HUES48 (cell line): ENCODE data around the gene SENP7.
"Not testable (repeated sequence)": the region's sequence is repeated elsewhere in the genome, so short reads cannot be mapped to it uniquely, and the experiment has no call there.

ENCODE experiments used
- H3K27ac ChIP-seq: one replicate; pipeline ENCODE4 v1.7.0; 2013; ENCODE audit warnings: low read depth, low read length, inconsistent platforms
- H3K27me3 ChIP-seq: 2 replicates; pipeline ENCODE4 v1.6.1; 2013; ENCODE audit warnings: mild to moderate bottlenecking, low read length; ENCODE audit not compliant: control insufficient read depth, insufficient read depth
- H3K36me3 ChIP-seq: 2 replicates; pipeline ENCODE4 v1.6.1; 2013; ENCODE audit warnings: low read length; ENCODE audit not compliant: control insufficient read depth, insufficient read depth
- H3K4me1 ChIP-seq: 2 replicates; pipeline ENCODE4 v1.6.1; 2013; ENCODE audit warnings: mild to moderate bottlenecking, low read length; ENCODE audit not compliant: control insufficient read depth, insufficient read depth
- H3K4me3 ChIP-seq: 2 replicates; pipeline ENCODE4 v1.5.1; 2013; ENCODE audit warnings: mild to moderate bottlenecking, low read depth, low read length
- H3K9ac ChIP-seq: 2 replicates; pipeline ENCODE4 v1.6.1; 2013; ENCODE audit warnings: mild to moderate bottlenecking, low read depth, low read length, moderate library complexity
- H3K9me3 ChIP-seq: 2 replicates; pipeline ENCODE4 v1.6.1; 2013; ENCODE audit warnings: low read length; ENCODE audit not compliant: control insufficient read depth, insufficient read depth

The SENP7 gene

GRCh38 chr3:101453961-101454360 is 59.1 kb downstream of the SENP7 start:
- Histone ChIP-seq H3K4me1 (no peaks in the 10 kb centered on the region), H3K27me3 (no peaks in the 10 kb centered on the region), H3K27ac (no peak overlapping the region), H3K9me3 (no peaks in the 10 kb centered on the region), H3K4me3 (no peak overlapping the region), H3K9ac (no peak overlapping the region), H3K36me3 (no peaks in the 10 kb centered on the region)

GRCh38 chr3:101438641-101439040 is 74.4 kb downstream of the SENP7 start:
- not testable (repeated sequence) for H3K4me1 ChIP-seq, H3K4me3 ChIP-seq, H3K27ac ChIP-seq, H3K27me3 ChIP-seq, H3K9ac ChIP-seq, H3K36me3 ChIP-seq
- H3K9me3 ChIP-seq = peaks cover 20% of the 10 kb centered on the region

GRCh38 chr3:101433652-101434051 is 79.4 kb downstream of the SENP7 start:
- Histone ChIP-seq H3K27ac (no peak overlapping the region), H3K4me3 (no peak overlapping the region), H3K9ac (no peak overlapping the region), H3K27me3 (no peaks in the 10 kb centered on the region), H3K9me3 (peaks cover 16% of the 10 kb centered on the region), H3K4me1 (no peaks in the 10 kb centered on the region), H3K36me3 (no peaks in the 10 kb centered on the region)

DNA sequence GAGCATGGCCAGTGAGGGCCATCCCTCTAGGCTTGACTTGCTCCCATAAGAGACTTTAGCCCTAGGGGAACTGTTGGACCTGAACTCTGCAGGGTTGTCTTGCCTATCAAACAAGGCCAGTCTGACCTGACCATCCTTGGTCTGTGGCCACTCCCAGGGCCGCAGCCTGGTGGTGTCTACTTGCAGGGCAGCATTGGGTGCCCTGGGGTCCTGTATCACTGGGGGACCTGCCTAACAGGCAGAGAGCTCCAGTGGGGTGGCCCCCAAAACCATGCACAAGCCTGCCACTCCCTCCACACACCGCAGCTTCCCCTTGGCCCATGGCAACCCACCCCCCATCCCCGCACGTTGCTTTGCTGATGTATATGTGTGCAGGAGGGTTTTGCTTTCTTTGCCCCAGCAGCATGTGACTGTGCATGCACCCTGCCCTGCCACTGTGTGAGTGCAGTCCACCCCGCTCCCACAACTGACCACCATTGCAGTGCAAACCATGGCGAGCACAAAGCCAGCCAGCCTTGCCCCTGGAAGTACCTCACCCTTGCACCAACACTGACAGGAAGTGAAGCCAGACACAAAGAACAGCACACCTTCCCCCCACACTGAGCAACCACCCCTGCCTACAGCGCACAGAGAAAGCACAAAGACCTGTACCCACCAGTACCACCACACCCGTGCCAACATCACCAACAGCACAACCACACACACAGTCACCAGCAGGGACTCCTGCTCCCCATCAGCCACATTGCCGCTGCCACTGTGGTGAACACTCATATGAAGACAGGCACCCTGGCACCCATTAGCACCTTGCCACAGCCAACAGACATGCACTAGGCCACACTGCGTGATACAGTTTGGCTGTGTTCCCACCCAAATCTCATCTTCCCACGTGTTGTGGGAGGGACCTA is 88.8 kb downstream of the SENP7 start:
- H3K27ac ChIP-seq = no peak overlapping the region
- no peaks in the 10 kb centered on the region for H3K4me1 ChIP-seq
- H3K27me3 ChIP-seq = no peaks in the 10 kb centered on the region
- no peak overlapping the region for H3K9ac ChIP-seq
- H3K9me3 ChIP-seq = 0 out of 2 replicates have a peak, but pooled peaks cover 2% of the 10 kb centered on the region
- H3K36me3 ChIP-seq = no peaks in the 10 kb centered on the region
- no peak overlapping the region for H3K4me3 ChIP-seq

DNA sequence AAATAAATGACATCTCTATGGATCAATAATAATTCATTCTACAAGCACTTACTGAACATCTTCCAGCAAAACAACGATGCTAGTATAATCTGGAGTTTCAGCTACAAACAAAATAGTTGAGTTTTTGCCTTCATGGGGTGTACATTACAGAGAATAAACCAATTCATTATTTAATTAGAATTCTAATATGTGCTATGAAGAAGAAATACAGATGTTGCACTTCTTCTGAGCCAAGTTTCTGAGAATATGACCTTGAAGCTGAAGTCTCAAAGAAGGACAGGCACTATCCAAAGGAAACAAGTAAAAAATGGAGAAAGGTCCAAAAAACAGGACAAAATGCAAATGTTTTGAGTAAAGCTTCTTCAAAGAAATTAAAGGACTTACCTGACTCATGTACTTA is 94.2 kb downstream of the SENP7 start:
- H3K9me3 ChIP-seq = 0 out of 2 replicates have a peak, but pooled peaks cover 2% of the 10 kb centered on the region

DNA sequence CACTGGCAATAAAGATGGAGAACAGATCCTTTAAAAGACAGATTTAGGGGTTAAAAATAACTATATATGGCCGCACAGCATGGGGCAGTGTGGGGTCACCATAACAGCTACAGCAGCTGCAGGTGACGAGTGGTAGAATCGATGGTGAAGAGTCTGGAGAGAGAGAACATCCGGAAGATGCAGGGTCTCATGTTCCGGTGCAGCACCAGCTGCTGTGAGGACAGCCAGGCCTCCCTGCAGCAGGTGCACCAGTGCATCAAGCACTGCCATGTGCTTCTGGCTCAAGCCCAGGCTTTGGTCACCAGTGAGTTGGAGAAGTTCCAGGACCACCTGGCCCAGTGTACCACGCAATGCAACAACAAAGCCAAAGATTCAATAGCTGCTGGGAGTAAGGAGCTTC is 98.9 kb downstream of the SENP7 start:
- Histone ChIP-seq H3K9ac (no peak overlapping the region), H3K27me3 (no peaks in the 10 kb centered on the region), H3K27ac (no peak overlapping the region), H3K4me1 (peaks cover 7% of the 10 kb centered on the region; the same call in 1 of the 2 replicates), H3K36me3 (no peaks in the 10 kb centered on the region), H3K4me3 (no peak overlapping the region), H3K9me3 (no peaks in the 10 kb centered on the region)

More for the DNA sequence above, 94.2 kb downstream of the SENP7 start:
- Histone ChIP-seq H3K27ac (no peak overlapping the region), H3K4me1 (no peaks in the 10 kb centered on the region), H3K27me3 (no peaks in the 10 kb centered on the region), H3K4me3 (no peak overlapping the region), H3K9ac (no peak overlapping the region), H3K36me3 (no peaks in the 10 kb centered on the region)

DNA sequence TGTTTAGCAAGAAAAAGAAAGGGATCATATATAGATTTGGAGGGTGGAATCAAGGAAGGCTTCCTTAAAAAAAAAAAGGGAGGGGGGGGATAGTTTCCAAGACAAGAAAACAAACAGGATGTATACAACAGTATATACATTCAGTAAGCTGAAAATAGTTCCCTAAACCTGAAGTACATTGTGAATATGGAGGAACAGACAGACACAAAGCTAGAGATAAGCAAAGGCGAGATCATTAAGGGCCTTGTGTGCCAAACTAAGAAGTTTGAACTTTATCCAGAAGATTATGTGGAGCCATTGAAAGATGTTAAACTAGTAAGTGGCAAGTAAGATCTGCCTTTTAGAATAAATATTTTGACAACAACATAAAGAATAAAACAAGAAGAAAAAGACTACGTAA is 99.4 kb downstream of the SENP7 start:
- Histone ChIP-seq H3K4me3 (no peak overlapping the region), H3K9me3 (no peaks in the 10 kb centered on the region), H3K27ac (no peak overlapping the region), H3K27me3 (no peaks in the 10 kb centered on the region), H3K36me3 (no peaks in the 10 kb centered on the region), H3K4me1 (peaks cover 7% of the 10 kb centered on the region; the same call in 1 of the 2 replicates), H3K9ac (no peak overlapping the region)

DNA sequence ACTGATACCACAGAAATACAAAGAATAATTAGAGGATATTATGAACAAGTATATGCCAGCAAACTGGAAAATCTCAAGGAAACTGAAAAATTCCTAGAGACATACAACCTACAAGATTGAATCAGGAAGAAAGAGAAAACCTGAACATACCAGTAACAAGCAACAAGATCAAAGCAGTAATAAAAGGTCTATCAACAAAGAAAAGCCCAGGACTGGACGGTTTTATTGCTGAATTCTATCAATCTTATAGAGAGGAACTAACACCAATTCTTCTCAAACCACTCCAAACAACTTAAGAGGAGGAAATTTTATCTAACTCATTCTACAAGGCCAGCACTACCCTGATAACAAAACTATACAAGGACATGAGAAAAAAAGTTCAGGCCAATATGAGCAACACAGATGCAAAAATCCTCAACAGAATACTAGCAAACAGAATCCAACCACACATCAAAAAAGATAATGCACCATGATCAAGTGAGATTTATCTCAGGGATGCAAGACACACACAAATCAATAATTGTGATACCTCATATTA is 121.5 kb downstream of the SENP7 start:
- Histone ChIP-seq H3K4me3 (no peak overlapping the region), H3K9ac (no peak overlapping the region), H3K27ac (no peak overlapping the region), H3K27me3 (no peaks in the 10 kb centered on the region), H3K4me1 (no peaks in the 10 kb centered on the region), H3K9me3 (peaks cover 5% of the 10 kb centered on the region; the same call in 1 of the 2 replicates), H3K36me3 (no peaks in the 10 kb centered on the region)

GRCh38 chr3:101388706-101389105 is 124.3 kb downstream of the SENP7 start:
- no peaks in the 10 kb centered on the region for H3K27me3 ChIP-seq
- H3K4me1 ChIP-seq = no peaks in the 10 kb centered on the region
- H3K4me3 ChIP-seq = no peak overlapping the region
- no peak overlapping the region for H3K27ac ChIP-seq
- no peaks in the 10 kb centered on the region for H3K36me3 ChIP-seq
- H3K9ac ChIP-seq = no peak overlapping the region
- peaks cover 5% of the 10 kb centered on the region; the same call in 1 of the 2 replicates for H3K9me3 ChIP-seq

DNA sequence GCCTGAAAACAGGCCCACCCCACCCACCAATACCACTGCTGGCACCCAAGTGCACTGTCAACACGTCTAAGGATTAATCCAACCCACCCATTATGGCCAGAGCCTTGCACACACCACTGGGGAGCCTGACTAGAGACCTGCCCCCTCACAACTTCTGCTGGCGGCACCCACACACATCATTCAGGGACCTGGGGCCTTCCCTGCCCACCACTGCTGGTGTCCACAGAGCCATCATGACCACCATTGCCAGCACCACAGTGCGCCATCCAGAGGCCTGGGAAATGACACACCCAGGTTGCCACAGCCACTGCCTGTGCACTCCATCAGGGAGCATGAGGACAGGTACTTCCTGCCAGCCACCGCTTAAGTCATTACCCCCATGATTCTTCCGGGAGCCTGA is 125.7 kb downstream of the SENP7 start:
- Histone ChIP-seq H3K4me1 (no peaks in the 10 kb centered on the region; the same call in none of the 2 replicates), H3K27me3 (no peaks in the 10 kb centered on the region), H3K27ac (no peak overlapping the region), H3K36me3 (no peaks in the 10 kb centered on the region), H3K9ac (no peak overlapping the region), H3K9me3 (no peaks in the 10 kb centered on the region), H3K4me3 (no peak overlapping the region)

- H3K36me3 ChIP-seq = no peaks in the 10 kb centered on the region
- no peaks in the 10 kb centered on the region for H3K9me3 ChIP-seq
- no peak overlapping the region for H3K27ac ChIP-seq
- no peaks in the 10 kb centered on the region for H3K27me3 ChIP-seq
- no peaks in the 10 kb centered on the region; the same call in none of the 2 replicates for H3K4me1 ChIP-seq
- no peak overlapping the region for H3K4me3 ChIP-seq
- H3K9ac ChIP-seq = no peak overlapping the region
These were observed 128.6 kb downstream of the SENP7 start for GRCh38 chr3:101384426-101384825.
